GM12873 (cell line): ENCODE measurements around the gene OOEP.

Experiments used
- CTCF ChIP-seq: IDR thresholded peaks from 2 replicates; pipeline ENCODE4 v1.5.1; 2012; ENCODE audit warnings: low read depth, mild to moderate bottlenecking, moderate library complexity, low read length, control low read depth; ENCODE audit not compliant: insufficient read depth; ENCODE audit errors: missing control alignments

OOEP gene

GRCh38 chr6:73348550-73349204, 21.0 kb downstream of the OOEP start:
- no peak for TF ChIP-seq CTCF

- TF ChIP-seq CTCF = no peak
Observed at GRCh38 chr6:73343164-73343563, 26.5 kb downstream of the OOEP start.

GRCh38 chr6:73342174-73342573, 27.5 kb downstream of the OOEP start:
- no peak for TF ChIP-seq CTCF

- no peak for TF ChIP-seq CTCF
Observed at GRCh38 chr6:73341335-73341734, 28.4 kb downstream of the OOEP start.

- TF ChIP-seq CTCF = no peak
Observed at GRCh38 chr6:73340048-73340447, 29.6 kb downstream of the OOEP start.

- no peak for TF ChIP-seq CTCF
Observed at GRCh38 chr6:73339340-73339739, 30.4 kb downstream of the OOEP start.

GRCh38 chr6:73329201-73329600, 40.5 kb downstream of the OOEP start:
- no peak for TF ChIP-seq CTCF
